ENCODE results near the gene KRTAP12-2.

The KRTAP12-2 gene

GRCh38 chr21:44710756-44711326 is 44.1 kb upstream of the KRTAP12-2 start:
- H3K4me3 ChIP-seq (ENCODE audit: low read depth, low read length): no peak overlapping the region

GRCh38 chr21:44710294-44710665 is 43.6 kb upstream of the KRTAP12-2 start:
- no peak overlapping the region for H3K4me3 ChIP-seq (ENCODE audit: low read depth, low read length)
- no peak for TF ChIP-seq CTCF (IDR thresholded peaks at IDR 0.05; ENCODE audit: low read depth, low read length)

More at GRCh38 chr21:44710756-44711326, 44.1 kb upstream of the KRTAP12-2 start:
- TF ChIP-seq CTCF (IDR thresholded peaks at IDR 0.05; ENCODE audit: low read depth, low read length): no peak

- H3K4me3 ChIP-seq (ENCODE audit: low read depth, low read length): no peak overlapping the region
- no peak for TF ChIP-seq CTCF (IDR thresholded peaks at IDR 0.05; ENCODE audit: low read depth, low read length)
These were observed 42.9 kb upstream of the KRTAP12-2 start for GRCh38 chr21:44709426-44710293.

- H3K4me3 ChIP-seq (ENCODE audit: low read depth, low read length): no peak overlapping the region
- no peak for TF ChIP-seq CTCF (IDR thresholded peaks at IDR 0.05; ENCODE audit: low read depth, low read length)
These were observed 42.2 kb upstream of the KRTAP12-2 start for GRCh38 chr21:44708866-44709425.

- TF ChIP-seq CTCF (IDR thresholded peaks at IDR 0.05; ENCODE audit: low read depth, low read length): no peak
- H3K4me3 ChIP-seq (ENCODE audit: low read depth, low read length): no peak overlapping the region
These were observed 41.6 kb upstream of the KRTAP12-2 start for GRCh38 chr21:44708213-44708865.

- TF ChIP-seq CTCF (IDR thresholded peaks at IDR 0.05; ENCODE audit: low read depth, low read length): no peak
- H3K4me3 ChIP-seq (ENCODE audit: low read depth, low read length): no peak overlapping the region
These were observed 40.2 kb upstream of the KRTAP12-2 start for GRCh38 chr21:44706706-44707581.

All from WI38 (cell line).